ENCODE data around the gene IRAK3.

DNA sequence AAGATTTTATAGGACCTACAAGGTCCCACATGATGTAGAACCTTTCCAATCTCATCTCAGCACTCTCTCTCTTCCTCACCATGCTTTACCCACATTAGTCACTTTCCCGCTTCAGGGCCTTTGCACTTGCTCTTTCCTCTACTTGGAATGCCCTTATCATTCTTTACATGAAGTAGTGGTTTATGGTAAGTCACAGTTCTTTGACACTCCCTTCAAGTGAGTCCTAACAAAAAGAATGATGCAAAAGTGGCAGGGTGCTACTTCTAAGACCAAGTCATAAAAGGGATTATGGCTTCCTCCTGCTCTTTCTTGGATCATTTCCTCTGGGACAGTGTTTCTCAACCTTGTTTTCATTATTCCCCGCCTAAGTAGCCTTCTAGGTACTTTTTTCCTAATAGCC, 32.4 kb upstream of the IRAK3 start:
- TF ChIP-seq, protein P1, sequence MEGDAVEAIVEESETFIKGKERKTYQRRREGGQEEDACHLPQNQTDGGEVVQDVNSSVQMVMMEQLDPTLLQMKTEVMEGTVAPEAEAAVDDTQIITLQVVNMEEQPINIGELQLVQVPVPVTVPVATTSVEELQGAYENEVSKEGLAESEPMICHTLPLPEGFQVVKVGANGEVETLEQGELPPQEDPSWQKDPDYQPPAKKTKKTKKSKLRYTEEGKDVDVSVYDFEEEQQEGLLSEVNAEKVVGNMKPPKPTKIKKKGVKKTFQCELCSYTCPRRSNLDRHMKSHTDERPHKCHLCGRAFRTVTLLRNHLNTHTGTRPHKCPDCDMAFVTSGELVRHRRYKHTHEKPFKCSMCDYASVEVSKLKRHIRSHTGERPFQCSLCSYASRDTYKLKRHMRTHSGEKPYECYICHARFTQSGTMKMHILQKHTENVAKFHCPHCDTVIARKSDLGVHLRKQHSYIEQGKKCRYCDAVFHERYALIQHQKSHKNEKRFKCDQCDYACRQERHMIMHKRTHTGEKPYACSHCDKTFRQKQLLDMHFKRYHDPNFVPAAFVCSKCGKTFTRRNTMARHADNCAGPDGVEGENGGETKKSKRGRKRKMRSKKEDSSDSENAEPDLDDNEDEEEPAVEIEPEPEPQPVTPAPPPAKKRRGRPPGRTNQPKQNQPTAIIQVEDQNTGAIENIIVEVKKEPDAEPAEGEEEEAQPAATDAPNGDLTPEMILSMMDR (IDR thresholded peaks at IDR 0.05) = no peak
- TF ChIP-seq POLR2A (IDR thresholded peaks at IDR 0.05) = no peak
